Measurements from ENCODE around the gene CATSPER1. TPM values are rescaled to one million over a fixed set of nuclear protein-coding genes. Genes with fewer than 3 reads are reported as not detected.

CATSPER1 gene
- total RNA-seq, 1 experiment from 2014 or later, result 0.61 TPM

- intact Hi-C loops (cut with micrococcal nuclease), result no loop called here
- DNase-seq (ENCODE audit: unreplicated experiment), result no peak
- Mint-ChIP-seq H3K9me3 (ENCODE audit: unreplicated experiment) (no peaks in the 10 kb centered on the region), H3K27me3 (ENCODE audit: insufficient read depth, unreplicated experiment) (no peaks in the 10 kb centered on the region), H3K27ac (ENCODE audit: low read depth, unreplicated experiment) (no peak overlapping the region), H3K4me3 (ENCODE audit: unreplicated experiment) (no peak overlapping the region), H3K4me1 (ENCODE audit: insufficient read depth, unreplicated experiment) (peaks cover 5% of the 10 kb centered on the region), H3K36me3 (ENCODE audit: insufficient read depth, unreplicated experiment) (peaks cover 23% of the 10 kb centered on the region)
- no peak for TF ChIP-seq CTCF (IDR thresholded peaks at IDR 0.05; ENCODE audit: unreplicated experiment)
- POLR2A ChIA-PET, result interaction anchor here (0.7 to 2.3 kb wide), 4 partner anchors 10 to 134 kb away, joined by 3 to 7 read pairs (median 6); partner anchors contain the start of genes BANF1, CCDC85B, CFL1 and EIF1AD
- CTCF ChIA-PET, result interaction anchor here (0.6 to 12.8 kb wide), 5 partner anchors 19 to 143 kb away, joined by 3 to 203 read pairs (median 4); partner anchors contain the start of genes CCDC85B and FIBP
- no TSS peak for BruUV-seq (replicated peaks)
Observed at GRCh38 chr11:65992056-65992455, 34.2 kb downstream of the CATSPER1 start.

GRCh38 chr11:65988791-65989592 lies 37.3 kb downstream of the CATSPER1 start:
- Mint-ChIP-seq H3K27ac (ENCODE audit: low read depth, unreplicated experiment) (no peak overlapping the region), H3K27me3 (ENCODE audit: insufficient read depth, unreplicated experiment) (no peaks in the 10 kb centered on the region), H3K4me1 (ENCODE audit: insufficient read depth, unreplicated experiment) (peaks cover 5% of the 10 kb centered on the region), H3K9me3 (ENCODE audit: unreplicated experiment) (no peaks in the 10 kb centered on the region), H3K4me3 (ENCODE audit: unreplicated experiment) (no peak overlapping the region), H3K36me3 (ENCODE audit: insufficient read depth, unreplicated experiment) (peaks cover 18% of the 10 kb centered on the region)
- intact Hi-C loops (cut with micrococcal nuclease), result loop anchor here (1.0 kb wide), 7 partner anchors 33 to 278 kb away; partner anchors contain the start of genes AP5B1, C11orf68, DRAP1 and FIBP
- TF ChIP-seq CTCF (IDR thresholded peaks at IDR 0.05; ENCODE audit: unreplicated experiment), result peak; percentile 93
- peak; percentile 96 for DNase-seq (ENCODE audit: unreplicated experiment)
- CTCF ChIA-PET, result interaction anchor here (0.6 to 12.8 kb wide), 24 partner anchors 10 to 313 kb away, joined by 3 to 203 read pairs (median 3); partner anchors contain the start of genes CCDC85B, FIBP, KAT5 and MUS81
- POLR2A ChIA-PET, result interaction anchor here (1.0 to 1.5 kb wide), 3 partner anchors 99 to 278 kb away, joined by 4 to 8 read pairs (median 4); no protein-coding TSS in a partner anchor
- no TSS peak for BruUV-seq (replicated peaks)

GRCh38 chr11:65987336-65987735 lies 38.9 kb downstream of the CATSPER1 start:
- Mint-ChIP-seq H3K36me3 (ENCODE audit: insufficient read depth, unreplicated experiment) (peaks cover 14% of the 10 kb centered on the region), H3K27me3 (ENCODE audit: insufficient read depth, unreplicated experiment) (no peaks in the 10 kb centered on the region), H3K4me1 (ENCODE audit: insufficient read depth, unreplicated experiment) (peaks cover 5% of the 10 kb centered on the region), H3K27ac (ENCODE audit: low read depth, unreplicated experiment) (peak overlapping the region; percentile 7), H3K9me3 (ENCODE audit: unreplicated experiment) (no peaks in the 10 kb centered on the region), H3K4me3 (ENCODE audit: unreplicated experiment) (no peak overlapping the region)
- no TSS peak for BruUV-seq (replicated peaks)
- TF ChIP-seq CTCF (IDR thresholded peaks at IDR 0.05; ENCODE audit: unreplicated experiment), result no peak
- no peak for DNase-seq (ENCODE audit: unreplicated experiment)
- POLR2A ChIA-PET, result interaction anchor here (1.5 kb wide), 1 partner anchor 103 kb away, joined by 8 read pairs; no protein-coding TSS in a partner anchor
- CTCF ChIA-PET, result interaction anchor here (1.2 to 12.8 kb wide), 5 partner anchors 8 to 275 kb away, joined by 3 to 203 read pairs (median 5); partner anchors contain the start of genes CCDC85B, FIBP, KAT5 and MUS81
- intact Hi-C loops (cut with micrococcal nuclease), result no loop called here

- no peak overlapping the region for H3K27ac Mint-ChIP-seq (ENCODE audit: low read depth, unreplicated experiment)
- TF ChIP-seq CTCF (IDR thresholded peaks at IDR 0.05; ENCODE audit: unreplicated experiment), result no peak
- DNase-seq (ENCODE audit: unreplicated experiment), result no peak
- ChIA-PET POLR2A (interaction anchor here (0.6 kb wide), 1 partner anchor 264 kb away, joined by 3 read pairs; no protein-coding TSS in a partner anchor), CTCF (interaction anchor here (0.5 to 12.8 kb wide), 4 partner anchors 11 to 97 kb away, joined by 3 to 203 read pairs (median 3); partner anchors contain the start of genes CCDC85B and FIBP)
- no peaks in the 10 kb centered on the region for H3K4me1 Mint-ChIP-seq (ENCODE audit: insufficient read depth, unreplicated experiment)
- no peaks in the 10 kb centered on the region for H3K9me3 Mint-ChIP-seq (ENCODE audit: unreplicated experiment)
- intact Hi-C loops (cut with micrococcal nuclease), result no loop called here
- BruUV-seq (replicated peaks), result no TSS peak
- H3K27me3 Mint-ChIP-seq (ENCODE audit: insufficient read depth, unreplicated experiment), result no peaks in the 10 kb centered on the region
- H3K36me3 Mint-ChIP-seq (ENCODE audit: insufficient read depth, unreplicated experiment), result peaks cover 27% of the 10 kb centered on the region
- no peak overlapping the region for H3K4me3 Mint-ChIP-seq (ENCODE audit: unreplicated experiment)
Observed at GRCh38 chr11:65983589-65983987, 42.7 kb downstream of the CATSPER1 start.
